Measurements from ENCODE around the gene INHBE.

Gene INHBE

DNA sequence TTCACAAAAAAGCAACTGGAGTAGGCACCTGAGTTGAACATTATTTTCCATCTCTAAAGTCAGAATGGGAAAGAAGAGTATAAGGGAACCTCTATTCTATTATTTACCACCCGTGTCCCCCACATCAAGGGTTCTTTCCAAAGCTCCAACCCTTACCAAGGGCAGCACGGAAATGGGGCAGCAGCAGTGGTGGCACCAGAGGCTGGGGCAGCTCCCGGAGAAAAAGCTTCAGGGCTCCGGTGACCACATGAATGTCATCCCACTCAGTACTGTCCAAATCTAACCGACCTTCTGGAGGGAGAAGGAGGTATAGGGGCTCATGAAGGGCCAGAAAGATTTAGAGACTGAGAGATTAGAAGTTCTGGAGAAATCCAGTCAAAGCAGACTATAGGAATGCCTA, 18.8 kb downstream of the INHBE start:
- Mint-ChIP-seq H3K4me3 (no peak overlapping the region), H3K4me1 (peaks cover 48% of the 10 kb centered on the region), H3K36me3 (peaks cover 52% of the 10 kb centered on the region), H3K27me3 (no peaks in the 10 kb centered on the region), H3K27ac (peak overlapping the region; percentile 14), H3K9me3 (no peaks in the 10 kb centered on the region)
- ATAC-seq = no peak

DNA sequence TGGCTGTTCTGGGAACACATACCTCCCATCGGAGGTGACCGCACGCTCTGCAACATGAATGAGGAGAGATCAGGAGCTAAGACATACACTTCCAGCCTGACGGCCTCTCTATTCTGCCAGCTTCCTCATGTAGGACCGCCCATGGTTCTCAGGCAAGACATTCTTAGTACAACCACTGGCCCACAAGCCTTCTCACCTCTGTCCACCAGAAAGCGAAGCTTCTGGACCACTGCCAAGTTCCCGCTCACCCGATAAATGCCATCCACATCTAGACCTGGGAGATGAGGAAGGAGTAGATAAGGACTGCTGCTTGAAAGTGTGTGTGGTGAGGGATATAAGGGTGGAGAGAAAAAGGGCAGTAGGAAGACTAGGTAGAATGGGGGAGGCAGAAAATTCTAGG, 19.3 kb downstream of the INHBE start:
- no peak for ATAC-seq
- Mint-ChIP-seq H3K36me3 (peaks cover 46% of the 10 kb centered on the region), H3K4me3 (peak overlapping the region; percentile 24), H3K27ac (peak overlapping the region; percentile 14), H3K4me1 (peaks cover 53% of the 10 kb centered on the region), H3K27me3 (no peaks in the 10 kb centered on the region), H3K9me3 (no peaks in the 10 kb centered on the region)

DNA sequence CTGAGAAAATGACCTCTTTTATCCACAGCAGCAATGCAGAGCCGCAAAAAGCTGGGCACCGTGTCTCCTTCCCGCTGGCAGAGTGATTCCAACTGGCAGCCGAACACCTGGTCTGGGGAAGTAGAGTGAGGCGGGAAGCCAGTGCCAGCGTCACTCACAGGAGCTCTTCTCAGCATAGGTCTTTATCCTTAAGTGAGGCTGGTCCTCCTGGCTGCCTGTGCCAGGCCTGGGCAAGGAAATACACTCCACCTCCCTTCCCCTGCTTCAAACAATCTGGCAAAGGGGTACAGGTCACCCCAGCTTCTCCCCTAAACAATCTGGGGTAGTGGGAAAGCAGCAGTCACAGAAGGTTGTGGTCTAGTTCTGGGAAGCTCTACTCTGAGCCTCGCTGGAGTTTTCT, 19.8 kb downstream of the INHBE start:
- no peak for ATAC-seq
- Mint-ChIP-seq H3K27ac (peak overlapping the region; percentile 14), H3K27me3 (no peaks in the 10 kb centered on the region)

DNA sequence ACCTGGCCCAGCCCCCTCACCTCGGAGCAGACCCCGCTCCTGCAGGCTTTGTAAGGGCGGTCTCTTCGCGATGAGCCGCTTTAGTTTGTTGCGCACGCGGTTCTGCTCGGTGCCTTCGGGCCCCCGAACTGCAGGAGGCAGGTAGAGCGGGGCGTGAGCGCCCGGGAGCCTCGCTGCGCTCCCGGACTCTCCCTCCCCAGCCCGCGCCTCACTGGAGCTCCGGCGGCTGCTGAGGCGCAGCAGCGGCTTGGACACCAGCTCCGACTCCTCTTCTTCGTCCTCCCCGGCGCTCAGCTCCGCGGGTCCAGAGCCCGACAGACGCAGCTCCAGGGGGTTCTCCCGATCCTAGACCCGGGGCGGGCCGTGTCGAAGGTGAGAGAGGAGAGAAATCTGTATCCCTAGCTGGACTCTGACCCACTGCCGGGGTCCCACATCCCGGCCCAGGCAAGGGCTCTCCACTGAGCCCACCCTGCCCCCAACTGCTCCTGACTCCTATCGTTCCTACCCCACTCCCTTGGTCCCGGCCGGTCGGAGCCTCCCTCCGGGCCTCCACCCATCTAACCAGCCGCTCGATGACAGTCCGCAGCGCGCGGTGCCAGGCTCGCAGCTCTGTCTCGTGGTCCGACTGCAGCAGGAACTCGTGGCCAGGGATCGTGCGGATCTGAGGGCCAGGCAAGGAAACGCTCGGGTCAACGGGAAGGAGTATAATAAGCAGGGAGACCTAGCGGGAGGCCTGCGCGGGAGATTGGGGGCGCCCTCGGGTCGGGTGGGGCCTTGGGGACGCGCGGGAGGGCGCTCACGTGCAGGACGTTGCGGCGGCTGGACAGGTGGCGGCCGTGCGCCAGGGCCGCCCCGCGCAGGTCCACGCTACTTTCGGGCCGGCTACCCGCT, 20.4 kb downstream of the INHBE start:
- H3K27me3 Mint-ChIP-seq = no peaks in the 10 kb centered on the region
- H3K4me1 Mint-ChIP-seq = peaks cover 64% of the 10 kb centered on the region
- no peak for ATAC-seq
- H3K36me3 Mint-ChIP-seq = peaks cover 46% of the 10 kb centered on the region
- H3K4me3 Mint-ChIP-seq = peak overlapping the region; percentile 93
- H3K9me3 Mint-ChIP-seq = no peaks in the 10 kb centered on the region
- peak overlapping the region; percentile 98 for H3K27ac Mint-ChIP-seq

More for the DNA sequence above, 19.8 kb downstream of the INHBE start:
- peaks cover 46% of the 10 kb centered on the region for H3K36me3 Mint-ChIP-seq
- peaks cover 58% of the 10 kb centered on the region for H3K4me1 Mint-ChIP-seq
- H3K4me3 Mint-ChIP-seq = peak overlapping the region; percentile 10
- no peaks in the 10 kb centered on the region for H3K9me3 Mint-ChIP-seq

DNA sequence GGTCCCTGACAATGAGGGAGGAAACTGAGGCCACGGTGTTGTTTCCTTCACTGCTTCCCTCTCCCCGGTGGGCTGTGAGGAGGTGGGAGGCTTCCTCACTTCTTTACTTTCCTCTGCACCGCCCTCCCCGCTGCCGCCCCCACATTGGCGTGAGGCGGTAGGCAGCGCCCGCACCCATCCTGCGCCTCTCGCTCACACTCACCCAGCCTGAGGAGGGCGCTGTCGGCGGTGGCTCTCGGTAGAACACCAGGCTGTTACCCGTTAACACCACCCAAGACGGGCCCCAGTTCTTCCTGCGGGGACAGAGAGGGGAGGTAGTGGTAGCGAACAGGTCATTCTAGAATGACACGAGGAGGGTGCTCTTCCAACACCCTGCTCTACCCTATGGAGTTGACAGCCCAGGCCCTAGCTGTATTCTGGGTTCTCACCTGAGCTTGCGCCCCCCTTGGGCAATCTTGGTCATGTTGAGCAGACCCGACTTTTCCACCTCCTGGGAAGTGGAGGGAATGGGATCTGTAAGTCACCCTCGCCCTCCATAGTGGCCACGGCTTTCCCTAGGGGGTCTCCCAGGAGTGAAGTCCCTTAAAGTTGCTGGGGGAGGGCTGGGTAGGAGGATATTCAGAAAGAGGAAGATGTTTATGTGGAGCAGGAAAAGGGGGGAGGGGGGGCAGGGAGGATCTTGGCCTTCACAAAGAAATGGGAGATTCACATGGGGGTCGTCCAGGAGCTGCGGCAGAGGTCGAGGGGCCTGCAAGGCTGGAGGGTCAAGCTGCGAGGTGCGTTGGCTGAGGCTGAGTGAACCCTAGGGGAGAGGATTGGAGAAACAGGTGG, 21.3 kb downstream of the INHBE start:
- Mint-ChIP-seq H3K4me1 (peaks cover 73% of the 10 kb centered on the region), H3K9me3 (no peaks in the 10 kb centered on the region), H3K27ac (peak overlapping the region; percentile 98), H3K4me3 (peak overlapping the region; percentile 93), H3K27me3 (no peaks in the 10 kb centered on the region), H3K36me3 (peaks cover 41% of the 10 kb centered on the region)
- peak; percentile 44 for ATAC-seq

DNA sequence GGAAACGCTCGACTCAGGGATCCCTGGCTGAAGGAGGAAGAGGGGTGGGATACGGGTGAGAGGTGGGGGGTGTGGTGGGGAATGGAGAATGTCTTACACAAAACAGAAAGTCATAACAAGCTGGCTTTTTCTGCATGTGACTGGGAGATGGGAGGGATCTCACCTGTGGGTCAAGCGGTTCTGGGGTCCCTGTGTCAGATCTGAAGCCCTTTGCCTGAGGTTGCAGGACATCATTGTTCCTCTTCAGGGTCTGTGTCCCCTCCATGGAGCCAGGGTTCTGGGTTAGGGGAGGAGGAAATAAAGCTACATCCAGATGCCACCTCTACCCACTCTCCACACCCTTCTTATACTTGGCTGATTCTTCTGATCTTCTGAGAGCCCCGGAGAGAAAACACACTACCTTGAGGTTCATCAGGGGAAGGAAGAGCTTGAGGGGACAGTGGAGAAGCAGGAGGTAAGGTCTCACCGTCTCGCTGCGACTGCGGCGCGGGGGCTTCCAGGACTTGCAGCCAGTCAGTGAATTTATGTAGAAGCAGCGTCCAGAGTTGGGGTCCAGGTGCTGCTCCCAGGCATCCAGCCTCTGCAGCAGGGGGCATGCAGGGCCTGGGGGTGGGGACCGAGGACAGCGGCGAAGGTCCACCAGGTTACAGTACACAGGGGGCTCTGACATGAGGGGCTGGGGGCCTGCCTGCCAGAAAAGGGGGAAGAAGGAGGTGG, 22.0 kb downstream of the INHBE start:
- peaks cover 79% of the 10 kb centered on the region for H3K4me1 Mint-ChIP-seq
- peaks cover 33% of the 10 kb centered on the region for H3K36me3 Mint-ChIP-seq
- H3K4me3 Mint-ChIP-seq = peak overlapping the region; percentile 93
- ATAC-seq = peak; percentile 26
- peak overlapping the region; percentile 98 for H3K27ac Mint-ChIP-seq
- H3K27me3 Mint-ChIP-seq = no peaks in the 10 kb centered on the region
- no peaks in the 10 kb centered on the region for H3K9me3 Mint-ChIP-seq

DNA sequence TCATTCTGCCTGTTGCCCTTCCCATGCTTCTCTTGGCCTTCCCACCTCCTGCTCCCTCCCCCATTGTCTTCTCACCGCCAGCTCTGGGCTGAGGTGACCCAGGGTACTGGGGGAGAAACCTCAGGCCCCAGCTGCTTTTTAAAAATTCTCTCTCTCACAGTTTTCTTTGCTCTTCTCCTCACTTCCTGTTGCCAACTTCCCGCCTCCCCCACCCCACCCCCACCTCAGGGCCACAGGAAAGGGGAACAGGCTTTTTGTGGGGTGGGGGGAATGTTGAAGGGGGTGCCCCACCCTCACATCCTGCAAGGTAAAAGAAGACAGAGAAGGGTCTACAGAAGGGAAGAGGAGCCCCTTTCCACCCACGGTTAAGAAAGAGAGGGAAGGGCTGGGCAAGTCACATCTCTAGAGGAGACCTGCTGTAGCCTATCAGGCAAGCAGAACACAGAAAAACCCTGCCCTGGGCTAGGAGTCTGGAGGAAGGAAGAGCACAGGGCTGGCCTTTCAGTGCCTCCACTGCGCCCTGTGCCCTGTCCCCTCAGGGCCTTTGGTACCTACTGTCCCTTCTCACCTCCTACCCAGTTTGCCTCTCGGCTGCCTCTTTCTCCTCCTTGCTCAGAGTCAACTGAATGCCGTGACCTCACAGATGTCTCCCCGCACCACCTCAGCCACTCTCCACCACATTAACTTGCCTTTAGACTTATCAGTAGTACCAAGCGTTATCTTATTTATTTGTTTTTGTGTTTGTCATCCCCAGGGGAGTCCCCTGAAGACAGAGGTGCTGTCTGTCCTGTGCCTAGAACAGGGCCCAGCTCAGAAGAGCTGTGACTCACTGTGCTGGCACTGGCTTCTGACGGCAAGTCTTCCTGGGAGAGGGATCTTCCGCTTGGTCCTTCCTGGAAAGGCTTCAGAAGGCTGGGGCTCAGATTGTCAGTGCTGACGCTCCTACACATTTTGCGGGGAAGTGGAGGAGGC, 22.9 kb downstream of the INHBE start:
- ATAC-seq = peak; percentile 72
- Mint-ChIP-seq H3K27me3 (no peaks in the 10 kb centered on the region), H3K36me3 (peaks cover 26% of the 10 kb centered on the region), H3K27ac (peak overlapping the region; percentile 98), H3K4me1 (peaks cover 80% of the 10 kb centered on the region), H3K4me3 (peak overlapping the region; percentile 93), H3K9me3 (no peaks in the 10 kb centered on the region)

DNA sequence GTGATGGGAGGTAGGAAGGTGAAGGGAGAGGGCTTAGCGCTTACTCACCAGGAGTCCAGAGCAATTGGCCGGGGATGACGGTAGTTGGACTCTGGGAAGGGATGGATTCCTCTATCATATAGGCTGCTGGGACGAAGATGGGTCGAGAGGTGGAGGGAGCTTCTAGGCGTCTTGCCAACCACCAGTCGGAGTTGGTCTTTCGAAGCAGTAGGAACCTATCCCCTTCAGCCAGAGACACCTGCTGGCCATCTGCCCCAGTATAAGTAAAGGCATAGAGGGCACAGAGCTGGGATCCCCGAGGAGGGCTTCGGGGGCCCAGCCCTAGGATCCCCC, 23.9 kb downstream of the INHBE start:
- Mint-ChIP-seq H3K36me3 (peaks cover 17% of the 10 kb centered on the region), H3K4me1 (peaks cover 79% of the 10 kb centered on the region), H3K9me3 (no peaks in the 10 kb centered on the region), H3K27ac (peak overlapping the region; percentile 98), H3K27me3 (no peaks in the 10 kb centered on the region), H3K4me3 (peak overlapping the region; percentile 93)
- no peak for ATAC-seq

DNA sequence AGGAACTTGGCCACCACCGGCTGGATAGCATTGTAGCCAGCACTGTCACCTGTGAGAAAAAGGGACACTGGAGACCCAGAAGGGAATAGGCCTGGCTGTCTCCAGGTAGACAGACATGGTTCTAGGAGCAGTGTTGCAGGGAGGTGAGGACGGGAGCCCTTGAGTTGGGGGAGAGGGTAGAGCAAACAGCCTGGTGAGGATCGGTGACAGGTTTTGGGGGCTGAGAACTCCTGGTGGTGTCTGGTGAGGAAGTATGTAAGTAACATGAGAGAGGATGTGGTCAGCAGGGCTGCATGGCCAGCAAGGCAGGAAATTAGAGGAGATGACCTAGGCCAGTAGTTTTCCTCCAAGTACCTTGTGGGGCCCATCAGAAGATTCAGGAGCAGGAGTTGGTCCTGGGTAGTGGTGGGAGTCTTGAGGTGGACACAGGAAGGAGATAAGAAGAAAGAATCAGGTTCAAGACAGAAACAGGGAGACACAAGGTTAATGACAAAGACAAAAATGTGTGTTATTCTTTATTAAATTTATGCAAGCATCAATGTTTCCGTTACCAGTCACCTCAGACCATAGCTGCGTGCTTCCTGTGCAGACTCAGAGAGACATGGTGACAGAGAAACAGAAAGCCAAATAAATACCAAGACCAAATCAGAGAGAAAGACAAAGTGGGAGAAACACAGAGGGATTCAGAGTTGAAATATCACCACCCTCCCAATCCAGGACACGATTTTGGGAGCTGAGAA, 24.4 kb downstream of the INHBE start, which contains the start of gene ARHGAP9:
Gene ARHGAP9, minus strand, starts transcription at position 491 of the 740 bp plus-strand sequence. Its CDS starts 460 bp downstream, at position 31.
- peak; percentile 79 for ATAC-seq
- H3K9me3 Mint-ChIP-seq = no peaks in the 10 kb centered on the region
- peak within 1 kb of the TSS; percentile 93 for H3K4me3 Mint-ChIP-seq
- H3K27ac Mint-ChIP-seq = peak within 1 kb of the TSS; percentile 98
- peaks cover 73% of the 10 kb centered on the region for H3K4me1 Mint-ChIP-seq
- H3K27me3 Mint-ChIP-seq = no peaks in the 10 kb centered on the region
- H3K36me3 Mint-ChIP-seq = peaks cover 12% of the 10 kb centered on the region

DNA sequence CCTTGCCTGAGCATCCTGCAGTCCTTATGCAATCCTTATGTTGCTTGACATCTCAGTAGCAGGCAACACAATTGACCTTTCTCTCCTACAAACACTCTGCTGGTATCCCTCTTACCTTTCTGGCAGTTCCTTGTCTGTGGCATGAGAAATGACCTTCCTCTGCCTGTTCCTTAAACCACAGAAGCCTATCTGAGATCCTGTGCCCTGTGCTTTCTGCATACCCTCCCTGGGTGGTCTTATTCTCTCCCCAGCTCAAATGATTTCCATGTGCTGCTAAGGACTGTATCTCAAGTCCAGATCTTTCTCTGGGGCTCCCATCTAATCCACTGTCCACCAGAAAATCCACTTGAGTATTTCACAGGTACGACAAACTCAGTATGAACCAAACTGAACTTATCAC, 26.6 kb downstream of the INHBE start:
- Mint-ChIP-seq H3K36me3 (no peaks in the 10 kb centered on the region), H3K9me3 (no peaks in the 10 kb centered on the region), H3K4me1 (peaks cover 61% of the 10 kb centered on the region), H3K27me3 (no peaks in the 10 kb centered on the region), H3K4me3 (no peak overlapping the region), H3K27ac (peak overlapping the region; percentile 98)
- ATAC-seq = no peak

DNA sequence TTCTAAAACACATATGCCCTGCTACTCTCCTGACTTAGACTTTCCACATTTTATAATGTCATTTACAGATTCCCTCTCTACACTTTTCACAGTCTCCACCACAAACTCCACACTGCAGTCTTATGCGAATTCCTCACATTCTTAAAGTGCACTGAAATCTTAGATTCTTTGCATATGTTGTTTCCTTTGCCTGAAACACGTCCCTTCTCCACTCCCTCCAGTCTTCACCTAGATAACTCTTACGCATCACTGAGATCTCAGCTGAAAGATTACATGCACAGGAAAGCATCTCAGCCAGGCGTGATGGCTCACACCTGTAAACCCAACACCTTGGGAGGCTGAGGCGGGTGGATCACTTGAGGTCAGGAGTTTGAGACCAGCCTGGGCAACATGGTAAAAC, 28.4 kb downstream of the INHBE start:
- ATAC-seq = no peak
- H3K36me3 Mint-ChIP-seq = peaks cover 5% of the 10 kb centered on the region
- peaks cover 48% of the 10 kb centered on the region for H3K4me1 Mint-ChIP-seq
- no peaks in the 10 kb centered on the region for H3K27me3 Mint-ChIP-seq
- H3K4me3 Mint-ChIP-seq = no peak overlapping the region
- no peaks in the 10 kb centered on the region for H3K9me3 Mint-ChIP-seq
- peak overlapping the region; percentile 47 for H3K27ac Mint-ChIP-seq

DNA sequence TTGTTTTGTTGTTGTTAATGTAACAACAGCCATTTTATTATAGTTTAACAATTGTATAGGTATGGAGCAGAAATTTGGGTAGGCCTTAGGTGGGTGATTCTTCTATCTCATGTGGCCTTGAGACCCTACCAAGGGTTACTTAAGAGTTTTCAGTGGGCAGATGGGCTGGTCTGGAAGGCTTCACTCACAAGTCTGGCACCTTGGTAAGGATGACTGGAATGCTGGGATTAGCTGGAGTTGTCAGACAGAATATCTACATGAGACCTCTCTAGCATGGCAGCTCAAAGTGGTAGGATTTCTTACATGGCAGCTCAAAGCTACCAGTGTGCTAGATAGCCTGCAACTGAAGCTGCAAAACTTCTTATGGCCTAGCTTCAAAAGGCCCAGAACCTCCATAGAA, 30.6 kb downstream of the INHBE start:
- H3K4me1 Mint-ChIP-seq = peaks cover 39% of the 10 kb centered on the region
- H3K27ac Mint-ChIP-seq = no peak overlapping the region
- H3K9me3 Mint-ChIP-seq = no peaks in the 10 kb centered on the region

DNA sequence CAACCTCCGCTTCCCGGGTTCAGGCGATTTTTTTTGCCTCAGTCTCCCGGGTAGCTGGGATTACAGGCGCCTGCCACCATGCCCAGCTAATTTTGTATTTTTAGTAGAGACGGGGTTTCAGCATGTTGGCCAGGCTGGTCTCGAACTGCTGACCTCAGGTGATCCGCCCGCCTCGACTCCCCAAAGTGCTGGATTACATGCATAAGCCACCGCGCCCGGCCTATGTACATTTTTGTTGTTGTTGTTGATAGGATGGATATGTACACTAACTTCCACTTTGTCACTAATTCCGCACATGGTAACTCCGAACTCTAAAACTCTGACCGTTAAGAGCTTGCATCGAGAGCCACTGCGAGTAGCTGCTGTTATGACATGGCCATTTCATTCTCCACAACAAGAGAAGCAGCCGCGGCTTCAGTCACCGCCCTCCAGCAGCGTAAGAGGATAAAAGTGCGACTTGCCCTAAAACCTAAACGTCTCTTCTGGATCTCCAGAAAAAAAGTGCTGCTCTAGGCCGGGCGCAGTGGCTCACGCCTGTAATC, 32.0 kb downstream of the INHBE start:
- peak overlapping the region; percentile 91 for H3K27ac Mint-ChIP-seq
- no peaks in the 10 kb centered on the region for H3K9me3 Mint-ChIP-seq
- H3K27me3 Mint-ChIP-seq = no peaks in the 10 kb centered on the region
- no peak for ATAC-seq
- H3K36me3 Mint-ChIP-seq = peaks cover 34% of the 10 kb centered on the region
- peaks cover 33% of the 10 kb centered on the region for H3K4me1 Mint-ChIP-seq
- peak overlapping the region; percentile 98 for H3K4me3 Mint-ChIP-seq

More for the DNA sequence above, 30.6 kb downstream of the INHBE start:
- Mint-ChIP-seq H3K27me3 (no peaks in the 10 kb centered on the region), H3K4me3 (no peak overlapping the region), H3K36me3 (peaks cover 20% of the 10 kb centered on the region)
- ATAC-seq = no peak

Measured in stimulated activated memory B cell treated with anti-CD40 and anti-IgM and Interleukin-4, amounts not matched to agents 10 μg/mL and 1 μg/mL and 100 μg/mL, for 72 hours (primary cell).